ENCODE data around the gene AP3D1.
A peak's percentile ranks its signal among the peaks of the same experiment; 100 is the strongest.
"Not testable (repeated sequence)": the region's sequence is repeated elsewhere in the genome, so short reads cannot be mapped to it uniquely, and the experiment has no call there.

AP3D1 gene

DNA sequence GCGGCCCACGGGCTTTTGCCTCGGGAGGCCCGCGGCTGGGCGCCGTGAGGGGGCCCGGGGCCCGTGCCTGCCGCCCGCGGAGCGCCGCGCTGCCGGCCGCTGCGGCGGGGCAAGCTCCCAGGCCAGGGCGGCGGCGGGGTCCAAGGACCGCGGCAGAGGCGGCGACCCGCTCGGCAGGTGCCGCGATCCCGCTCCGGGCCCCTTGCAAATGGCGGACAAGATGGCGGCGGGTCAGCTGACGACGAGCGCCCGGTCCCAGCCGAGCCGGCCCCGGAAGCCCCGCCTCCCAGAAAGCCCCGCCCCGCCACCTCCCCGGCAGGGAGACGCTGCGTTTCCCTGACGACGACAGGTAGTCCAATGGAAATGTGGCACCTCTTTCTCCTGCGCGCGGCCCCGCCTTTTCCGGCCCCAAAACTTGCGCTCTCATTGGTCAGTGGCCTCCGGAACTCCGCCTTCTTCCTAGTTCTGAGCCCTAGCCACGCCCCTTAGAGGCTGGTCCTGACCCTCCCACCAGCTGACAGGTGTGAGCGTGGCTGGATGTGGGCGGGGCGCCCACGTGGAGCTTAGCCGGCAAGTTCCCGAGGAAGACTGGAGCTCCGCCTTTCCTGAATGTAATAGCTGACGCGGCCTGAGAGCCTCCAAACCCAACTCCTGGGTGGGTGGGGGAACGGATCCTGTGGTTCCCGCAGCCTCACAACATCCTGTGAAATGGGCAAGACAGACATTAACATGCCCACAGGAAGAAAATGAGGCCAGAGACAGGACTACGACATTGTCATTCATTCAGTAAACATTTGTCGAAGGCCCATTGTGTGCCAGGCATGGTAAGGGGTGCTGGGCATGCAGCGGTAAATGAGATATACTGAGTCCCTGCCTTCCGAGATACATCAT is at the start of gene AP3D1:
TSS of gene AP3D1 (minus strand) at position 228 of the 891 bp plus-strand sequence. CDS start 232 bp downstream, outside the sequence.
- peak; percentile 100 for DNase-seq (ENCODE audit: low read depth)

- DNase-seq (ENCODE audit: low read depth), result not testable (repeated sequence)
These were observed 49.4 kb upstream of the AP3D1 start for GRCh38 chr19:2200624-2201294.

- DNase-seq (ENCODE audit: low read depth), result no peak
These were observed 48.7 kb upstream of the AP3D1 start for GRCh38 chr19:2199861-2200623.

- no peak for DNase-seq (ENCODE audit: low read depth)
These were observed 47.8 kb upstream of the AP3D1 start for GRCh38 chr19:2199215-2199614.

DNA sequence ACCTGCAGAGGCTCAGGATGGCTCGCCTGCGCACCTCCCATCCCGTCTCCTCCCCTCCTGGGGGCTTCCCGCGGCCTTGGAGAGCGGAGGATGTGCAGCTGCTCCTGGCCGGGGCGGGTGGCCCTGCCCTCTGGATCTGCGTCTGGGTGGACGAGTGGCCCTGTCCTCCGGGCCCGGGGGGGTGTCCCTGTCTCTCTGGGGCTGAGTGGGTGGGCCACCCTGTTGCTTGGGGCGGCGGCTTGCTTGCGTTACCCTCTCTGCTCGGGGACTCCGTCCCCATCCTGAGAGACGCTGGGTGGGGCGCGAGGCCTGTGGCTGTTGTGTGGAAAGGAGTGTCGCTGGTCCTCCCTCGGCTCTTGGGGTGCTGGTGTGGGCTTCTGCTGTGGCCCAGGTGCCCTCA is 47.0 kb upstream of the AP3D1 start:
- DNase-seq (ENCODE audit: low read depth), result no peak

GRCh38 chr19:2197270-2197669 is 45.9 kb upstream of the AP3D1 start:
- DNase-seq (ENCODE audit: low read depth), result no peak

GRCh38 chr19:2195914-2196313 is 44.5 kb upstream of the AP3D1 start:
- no peak for DNase-seq (ENCODE audit: low read depth)

- no peak for DNase-seq (ENCODE audit: low read depth)
These were observed 44.0 kb upstream of the AP3D1 start for GRCh38 chr19:2195361-2195760.

- DNase-seq (ENCODE audit: low read depth), result no peak
These were observed 43.2 kb upstream of the AP3D1 start for GRCh38 chr19:2194513-2195078.

DNA sequence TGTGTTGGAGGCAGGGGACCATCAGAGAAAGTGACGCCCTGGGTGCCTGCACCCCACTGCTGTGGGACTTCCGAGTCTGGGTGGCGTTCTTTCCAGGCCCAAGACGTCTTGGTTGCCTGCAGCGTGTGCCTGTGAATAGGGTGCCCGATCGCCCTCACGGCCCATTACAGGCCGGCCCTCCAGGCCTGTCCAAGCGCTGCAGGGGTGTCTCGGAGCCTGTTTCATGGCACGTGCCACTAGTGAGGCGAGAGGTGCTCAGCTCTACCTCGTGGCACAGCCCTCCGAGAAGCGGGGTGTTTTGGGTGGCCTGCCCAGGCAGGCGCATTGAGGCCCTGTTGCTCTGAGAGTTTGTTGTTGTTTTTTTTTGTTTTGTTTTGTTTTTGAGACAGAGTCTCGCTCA is 42.4 kb upstream of the AP3D1 start:
- no peak for DNase-seq (ENCODE audit: low read depth)

GRCh38 chr19:2192862-2193261 is 41.5 kb upstream of the AP3D1 start:
- DNase-seq (ENCODE audit: low read depth), result no peak

DNA sequence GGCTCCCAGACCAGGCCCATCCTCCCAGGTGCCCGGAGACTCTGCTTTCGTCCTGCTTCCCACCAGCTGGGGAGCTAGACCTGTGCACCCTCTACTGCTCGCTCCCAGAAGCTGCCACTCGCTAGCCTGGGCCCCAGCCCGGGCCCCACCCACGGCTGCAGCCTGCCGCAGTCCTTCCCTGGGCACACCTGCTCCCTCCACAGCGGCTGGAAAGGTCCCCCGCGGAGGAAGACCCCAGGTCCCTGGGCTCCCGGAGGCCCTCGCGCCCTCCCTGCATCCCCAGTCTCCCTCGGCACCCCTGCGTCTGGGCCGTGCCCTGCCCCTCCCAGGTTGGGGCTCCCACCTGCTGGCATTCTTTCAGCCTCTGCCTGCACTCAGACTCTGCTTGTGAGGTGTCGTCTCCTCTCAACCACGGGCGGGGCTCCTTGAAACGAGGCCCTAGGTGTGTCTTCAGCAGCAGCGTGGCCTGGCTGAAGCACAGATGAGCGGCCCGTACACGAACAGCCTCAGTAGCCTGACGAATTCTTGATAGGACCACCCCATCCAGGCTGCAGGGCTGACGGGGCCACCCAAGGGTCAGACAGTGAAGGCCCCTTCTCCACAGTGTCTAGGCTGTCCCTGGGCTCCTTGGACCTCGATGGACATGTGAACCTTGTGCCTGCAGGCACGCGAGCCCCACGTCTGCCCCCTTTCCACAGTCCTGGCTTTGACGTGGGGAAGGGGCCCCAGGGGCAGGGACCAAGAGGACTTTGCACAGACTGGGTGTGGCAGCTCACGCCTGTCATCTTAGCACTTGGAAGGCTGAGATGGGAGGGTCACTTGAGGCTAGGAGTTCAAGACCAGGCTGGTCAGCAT is 40.3 kb upstream of the AP3D1 start:
- DNase-seq (ENCODE audit: low read depth), result no peak

GRCh38 chr19:2190848-2191455 is 39.6 kb upstream of the AP3D1 start:
- DNase-seq (ENCODE audit: low read depth), result no peak

DNA sequence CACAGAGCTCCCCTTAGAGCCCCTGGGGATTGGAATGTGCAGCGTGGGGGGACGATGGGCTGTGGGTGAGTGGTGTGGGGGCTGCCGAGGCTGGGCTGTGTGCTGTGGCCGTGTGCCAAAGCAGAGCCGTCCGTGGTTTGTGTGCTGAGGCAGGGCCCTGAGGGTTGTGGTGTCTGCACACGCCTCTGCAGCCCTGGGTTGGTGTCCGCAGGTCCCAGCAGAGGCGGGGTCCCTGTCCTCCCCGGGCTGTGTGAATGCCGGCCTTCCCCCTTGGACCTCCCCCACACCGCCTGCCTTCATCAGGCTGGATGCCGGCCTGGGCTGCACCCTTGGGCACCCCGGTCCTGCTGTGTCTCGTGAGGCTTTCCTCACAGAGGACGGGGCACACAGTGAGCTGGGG is 38.5 kb upstream of the AP3D1 start:
- no peak for DNase-seq (ENCODE audit: low read depth)

DNA sequence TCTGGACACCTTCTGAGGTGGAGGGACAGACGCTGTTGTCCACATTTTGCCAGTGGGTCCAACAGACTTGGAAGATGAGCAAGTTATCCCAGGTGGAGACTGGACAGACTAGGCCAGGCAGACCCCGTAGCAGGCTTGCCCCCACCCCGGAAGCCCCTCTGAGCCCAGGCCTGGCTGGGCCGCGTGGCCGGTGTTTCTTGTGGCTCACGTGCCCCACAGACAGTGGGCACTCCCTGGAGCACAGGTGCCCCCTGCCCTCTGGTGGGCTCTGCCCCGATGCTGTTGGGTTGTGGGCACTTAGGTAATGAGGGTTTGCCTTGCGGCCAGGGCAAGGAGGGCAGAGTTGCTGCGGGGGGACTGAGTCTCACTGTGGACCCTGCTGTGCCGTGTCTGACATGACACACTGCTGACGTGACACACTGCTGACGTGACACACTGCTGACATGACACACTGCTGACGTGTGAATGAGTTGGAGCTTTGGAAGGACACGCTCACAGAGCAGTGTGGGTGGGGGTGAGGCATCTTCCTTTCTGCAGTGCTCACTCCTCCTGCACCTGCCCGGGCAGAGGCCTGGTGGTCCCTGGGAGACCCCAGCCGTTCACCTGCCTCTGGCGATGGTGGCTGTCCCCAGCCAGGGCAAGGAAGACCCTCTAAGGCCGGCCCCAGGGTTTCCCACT is 37.5 kb upstream of the AP3D1 start:
- DNase-seq (ENCODE audit: low read depth), result no peak

GRCh38 chr19:2187159-2187558 is 35.8 kb upstream of the AP3D1 start:
- no peak for DNase-seq (ENCODE audit: low read depth)

DNA sequence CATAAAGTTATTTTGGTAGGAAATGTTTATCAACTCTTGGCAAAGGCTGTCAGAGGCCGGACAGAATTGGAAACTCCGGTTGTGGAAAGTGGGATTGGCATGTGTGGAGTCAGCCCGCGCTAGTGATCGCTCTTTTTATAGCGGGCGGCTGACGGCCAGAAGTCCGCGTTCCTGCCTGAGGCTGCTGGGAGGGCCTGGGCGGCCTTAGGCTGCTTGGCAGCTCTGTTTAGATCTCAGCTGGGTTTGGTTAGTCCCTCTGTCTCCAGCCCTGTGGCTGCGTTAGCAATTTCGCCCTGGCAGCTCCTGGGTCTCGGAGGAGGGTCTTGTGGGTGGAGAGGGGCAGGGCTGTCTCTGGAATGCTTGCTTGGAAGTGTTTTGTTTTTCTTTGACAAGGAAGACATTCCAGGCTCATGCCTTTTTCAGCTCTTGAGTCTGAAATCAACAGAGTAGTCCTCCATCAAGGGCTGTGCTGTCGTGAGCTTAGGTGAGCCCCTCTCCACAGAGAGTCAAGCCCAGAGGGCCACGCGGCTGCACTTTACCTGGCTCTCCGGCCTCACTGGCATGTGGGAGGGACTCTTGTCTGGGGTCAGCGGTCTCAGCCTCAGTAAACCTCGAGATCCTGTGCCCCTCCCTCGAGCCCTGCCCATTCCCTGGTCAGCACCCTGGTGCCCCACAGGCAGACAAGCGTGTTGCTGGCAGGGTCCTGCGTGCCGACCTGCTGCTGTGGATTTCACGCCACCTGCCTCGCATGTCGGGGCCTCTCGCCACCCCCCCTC is 34.9 kb upstream of the AP3D1 start:
- no peak for DNase-seq (ENCODE audit: low read depth)

- no peak for DNase-seq (ENCODE audit: low read depth)
These were observed 34.3 kb upstream of the AP3D1 start for GRCh38 chr19:2185734-2186070.

GRCh38 chr19:2184422-2184975 is 33.1 kb upstream of the AP3D1 start:
- DNase-seq (ENCODE audit: low read depth), result no peak

Measured in stimulated activated CD8-positive, alpha-beta memory T cell treated with anti-CD3 and anti-CD28 coated beads, Interleukin-12 subunit alpha, Interleukin-12 subunit beta, amount 100 ng/mL, for 1 hour (primary cell).